ENCODE results near the gene NR1D1.
A peak's percentile ranks its signal among the peaks of the same experiment; 100 is the strongest.
"Not testable (repeated sequence)": the region's sequence is repeated elsewhere in the genome, so short reads cannot be mapped to it uniquely, and the experiment has no call there.

NR1D1 gene

DNA sequence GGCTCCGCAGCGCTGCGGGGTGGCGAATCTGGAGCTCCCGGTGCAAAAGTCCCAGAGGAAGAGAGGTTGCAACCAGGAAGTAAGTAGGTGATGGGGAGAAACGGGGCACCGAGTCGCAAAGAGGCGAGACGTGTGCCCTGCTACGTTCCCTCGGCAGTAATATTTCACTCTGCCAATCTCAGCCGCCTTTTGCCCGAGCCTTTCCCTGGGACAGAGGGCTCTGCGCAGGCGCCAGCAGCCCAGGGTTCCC lies at the start of gene NR1D1:
TSS of gene NR1D1 (minus strand) at position 171 of the 250 bp plus-strand sequence. CDS start 495 bp downstream, outside the sequence.
- DNase-seq (ENCODE audit: low spot score): no peak

DNA sequence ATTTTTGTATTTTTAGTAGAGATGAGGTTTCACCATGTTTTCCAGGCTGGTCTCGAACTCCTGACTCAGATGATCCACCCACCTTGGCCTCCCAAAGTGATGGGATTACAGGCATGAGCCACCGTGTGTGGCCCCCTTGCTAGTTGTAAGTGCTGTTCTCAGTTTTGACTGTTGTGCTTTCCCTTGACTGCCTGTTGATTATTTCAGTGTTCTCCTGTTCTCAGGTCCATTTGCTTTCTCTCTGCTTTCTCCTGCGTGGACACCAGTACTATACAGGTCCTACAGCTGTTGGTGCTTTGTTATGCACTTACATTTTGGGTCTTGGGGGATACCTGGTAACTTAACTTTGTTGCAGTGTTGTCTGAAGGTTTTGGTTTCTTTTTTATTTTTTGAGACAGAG lies 48.1 kb upstream of the NR1D1 start:
- no peak for DNase-seq (ENCODE audit: low spot score)

DNA sequence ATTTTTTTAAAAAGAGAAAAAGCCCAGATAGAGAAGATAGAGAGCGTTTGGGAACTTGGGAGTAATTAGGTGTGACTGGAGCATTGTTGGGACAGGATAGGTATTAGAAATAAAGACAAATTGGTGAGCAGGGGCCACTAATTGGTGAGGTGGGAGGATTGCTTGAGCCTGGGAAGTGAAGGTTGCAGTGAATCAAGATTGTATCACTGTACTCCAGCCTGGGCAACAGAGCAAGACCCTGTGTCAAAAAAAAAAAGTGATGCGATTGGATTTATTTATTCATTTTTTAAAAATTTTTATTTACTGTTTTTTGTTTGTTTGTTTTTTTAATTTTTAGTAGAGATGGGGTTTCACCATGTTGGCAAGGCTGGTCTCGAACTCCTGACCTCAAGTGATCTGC lies 45.1 kb upstream of the NR1D1 start:
- DNase-seq (ENCODE audit: low spot score): no peak

DNA sequence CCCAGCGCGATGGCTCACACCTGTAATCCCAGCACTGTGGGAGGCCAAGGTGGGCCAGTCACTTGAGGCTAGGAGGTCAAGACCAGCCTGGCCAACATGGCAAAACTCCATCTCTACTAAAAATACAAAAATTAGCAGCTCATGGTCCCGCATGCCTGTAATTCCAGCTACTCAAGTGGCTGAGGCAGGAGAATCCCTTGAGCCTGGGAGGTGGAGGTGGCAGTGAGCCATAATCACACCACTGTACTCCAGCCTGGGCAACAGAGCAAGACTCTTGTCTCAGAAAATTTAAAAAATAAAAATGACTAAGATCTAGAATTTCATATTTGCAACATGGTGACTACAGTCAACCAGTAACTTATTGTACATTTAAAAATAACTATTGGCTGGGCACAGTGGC lies 42.8 kb upstream of the NR1D1 start:
- DNase-seq (ENCODE audit: low spot score): not testable (repeated sequence)

DNA sequence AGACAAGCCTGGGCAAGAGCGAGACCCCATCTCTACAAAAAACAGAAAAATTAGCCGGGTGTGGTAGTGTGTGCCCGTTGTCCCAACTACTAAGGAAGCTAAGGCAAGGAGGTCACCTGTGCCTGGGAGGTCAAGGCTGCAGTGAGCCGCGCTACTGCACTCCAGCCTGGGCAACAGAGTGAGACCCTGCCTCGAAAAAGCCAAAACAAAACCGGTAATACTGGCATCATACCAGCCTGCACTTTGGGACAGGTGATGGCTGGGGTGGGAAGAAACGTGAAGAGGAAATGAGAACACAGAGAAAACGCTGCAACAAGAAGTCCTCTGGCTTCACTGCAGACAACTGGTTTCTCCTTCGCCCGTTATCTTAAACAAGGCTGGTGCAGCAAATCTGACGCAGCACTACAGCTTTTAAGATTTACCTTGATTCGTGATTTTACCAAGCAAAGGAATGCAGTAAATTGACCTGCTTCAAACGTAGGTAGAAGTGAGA lies 39.2 kb upstream of the NR1D1 start:
- DNase-seq (ENCODE audit: low spot score): no peak

DNA sequence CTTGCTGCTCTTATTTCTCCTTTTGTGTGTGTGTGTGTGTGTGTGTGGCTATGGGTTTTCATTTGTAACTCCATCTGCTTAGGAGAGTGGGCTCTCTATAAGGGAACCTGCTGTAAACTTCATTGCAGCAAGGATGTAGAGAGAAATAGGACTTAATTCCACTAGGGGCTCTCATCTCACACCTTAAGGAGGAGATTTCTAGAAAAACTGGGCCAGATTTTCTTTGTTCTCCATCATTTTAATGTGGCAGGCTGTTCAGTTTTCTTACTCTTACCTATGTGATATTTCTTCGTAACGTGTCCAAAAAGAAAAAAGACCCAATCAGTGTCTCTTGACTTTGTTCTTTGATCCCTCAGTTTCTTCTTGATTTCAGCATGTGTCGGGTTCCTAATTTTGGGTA lies 35.4 kb upstream of the NR1D1 start:
- no peak for DNase-seq (ENCODE audit: low spot score)

DNA sequence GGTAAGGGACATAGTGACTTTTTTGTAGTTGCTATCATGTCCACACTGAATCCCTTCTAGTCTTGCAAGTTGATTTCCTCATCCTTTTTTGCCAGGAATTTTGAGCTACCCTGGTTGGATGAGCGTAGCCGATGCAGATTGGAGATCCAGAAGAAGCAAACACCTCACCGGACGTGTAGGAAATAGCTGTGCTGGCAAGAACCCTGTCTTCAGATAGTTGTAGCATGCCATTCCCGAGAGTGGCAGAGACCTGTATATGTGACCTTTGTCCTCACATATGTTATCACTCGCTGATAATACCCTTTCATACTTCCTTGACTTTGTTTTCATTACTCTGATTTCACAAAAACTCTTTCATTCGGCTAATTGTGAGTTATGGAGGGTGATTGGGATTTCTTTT lies 33.8 kb upstream of the NR1D1 start:
- DNase-seq (ENCODE audit: low spot score): no peak

DNA sequence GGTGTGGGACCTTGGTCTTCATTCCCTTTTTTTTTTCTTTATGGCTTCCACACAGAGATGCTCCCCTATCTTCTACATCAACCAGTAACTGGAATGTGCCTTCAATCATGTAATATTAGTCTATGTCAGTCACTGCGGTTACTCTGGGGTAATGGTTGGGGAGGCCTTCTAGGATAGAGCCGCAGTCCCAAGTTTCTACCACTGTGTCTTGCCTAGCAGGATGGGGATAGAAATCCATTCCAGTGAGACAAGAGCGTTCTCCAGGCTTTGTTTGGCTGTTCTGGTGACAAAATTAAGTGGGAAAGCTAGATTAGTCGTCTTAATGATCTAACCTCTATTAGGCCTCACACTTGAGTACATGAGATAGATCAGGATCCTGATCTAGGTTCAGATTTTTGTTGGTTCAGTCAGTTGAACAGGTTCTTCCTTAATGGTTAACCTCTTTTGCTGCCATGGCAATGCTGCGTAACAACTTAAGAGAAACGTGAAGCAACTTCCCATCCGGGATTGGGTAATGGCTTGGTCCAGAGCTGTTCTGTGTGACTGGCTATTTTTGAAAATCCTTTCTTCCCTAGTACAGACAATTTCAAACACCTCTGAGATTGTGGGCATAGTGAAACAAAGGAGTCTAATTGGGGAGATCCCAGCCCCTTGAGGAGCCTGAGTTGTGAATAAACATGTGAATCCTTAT lies 30.1 kb upstream of the NR1D1 start:
- no peak for DNase-seq (ENCODE audit: low spot score)

DNA sequence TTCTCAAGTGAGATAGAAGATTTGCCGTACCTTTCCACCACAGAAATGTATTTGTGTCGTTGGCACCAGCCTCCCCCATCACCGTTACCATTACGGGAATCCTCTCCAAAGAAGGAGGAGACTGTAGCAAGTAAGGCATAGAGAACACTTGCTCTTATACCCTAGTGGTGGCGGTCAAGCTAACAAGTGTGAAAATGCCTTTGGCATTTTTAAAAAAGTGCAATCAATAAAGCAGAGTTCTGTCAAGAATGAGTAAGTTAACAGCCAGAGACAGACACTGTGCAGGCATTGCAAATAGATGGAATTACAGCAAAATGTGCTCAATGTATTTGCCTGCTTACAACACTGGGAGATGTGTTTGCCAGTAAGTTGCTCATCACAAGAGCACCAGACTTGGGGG lies 29.1 kb upstream of the NR1D1 start:
- no peak for DNase-seq (ENCODE audit: low spot score)

DNA sequence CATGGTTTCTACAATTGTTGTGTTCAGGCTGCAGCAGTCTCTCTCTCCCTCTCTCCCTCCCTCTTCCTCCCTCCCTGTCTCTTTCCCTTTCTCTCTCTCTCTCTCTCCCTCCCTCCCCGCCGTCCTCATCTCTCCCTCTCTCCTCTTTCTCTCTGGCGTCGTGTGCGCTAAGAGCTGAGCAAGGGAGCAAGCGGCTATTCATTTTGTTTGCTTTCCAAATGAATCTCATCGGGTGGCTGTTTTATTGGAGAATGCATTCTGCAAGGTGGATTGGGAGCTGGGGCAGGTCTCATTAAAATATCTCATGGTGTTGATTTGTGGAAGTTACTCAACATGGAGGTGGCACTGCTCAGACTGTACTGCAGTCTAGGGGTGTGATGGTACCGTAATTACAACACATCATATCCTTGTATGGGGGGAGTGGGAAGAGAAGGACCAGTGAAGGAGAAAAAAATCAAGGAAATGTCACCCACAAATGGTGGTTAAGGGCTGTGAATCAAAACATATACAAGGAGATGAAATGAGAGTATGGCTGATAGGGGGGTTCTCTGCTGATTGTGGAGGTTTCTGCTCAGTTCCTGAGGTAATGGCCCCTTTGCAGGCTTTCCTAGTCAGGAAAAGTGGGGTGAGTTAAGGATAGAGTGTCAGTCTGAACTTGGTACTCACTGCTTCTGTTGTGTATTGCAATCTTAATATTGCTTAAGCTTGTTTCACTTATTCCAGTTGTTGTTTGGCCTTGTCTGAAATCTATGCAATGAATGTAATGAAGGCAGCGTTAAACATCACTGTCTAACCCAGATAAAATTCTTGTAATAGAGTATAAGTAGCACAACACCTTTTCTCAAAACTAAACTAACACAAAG lies 24.1 kb upstream of the NR1D1 start:
- no peak for DNase-seq (ENCODE audit: low spot score)

DNA sequence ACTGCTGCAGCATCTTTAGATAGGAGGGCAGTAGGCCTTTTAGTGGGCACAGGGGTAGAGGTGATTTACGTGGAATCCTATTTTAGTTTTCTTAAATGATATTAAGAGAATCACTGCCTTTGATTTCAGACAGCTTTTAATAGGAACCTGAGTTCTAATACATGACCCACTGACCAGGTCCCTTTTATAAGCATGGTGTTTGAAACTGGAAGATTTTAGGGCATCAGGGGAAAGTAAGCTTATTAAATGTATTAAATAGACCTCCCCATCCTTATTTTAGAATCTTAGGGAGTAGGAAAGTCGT lies 23.4 kb upstream of the NR1D1 start:
- DNase-seq (ENCODE audit: low spot score): no peak

DNA sequence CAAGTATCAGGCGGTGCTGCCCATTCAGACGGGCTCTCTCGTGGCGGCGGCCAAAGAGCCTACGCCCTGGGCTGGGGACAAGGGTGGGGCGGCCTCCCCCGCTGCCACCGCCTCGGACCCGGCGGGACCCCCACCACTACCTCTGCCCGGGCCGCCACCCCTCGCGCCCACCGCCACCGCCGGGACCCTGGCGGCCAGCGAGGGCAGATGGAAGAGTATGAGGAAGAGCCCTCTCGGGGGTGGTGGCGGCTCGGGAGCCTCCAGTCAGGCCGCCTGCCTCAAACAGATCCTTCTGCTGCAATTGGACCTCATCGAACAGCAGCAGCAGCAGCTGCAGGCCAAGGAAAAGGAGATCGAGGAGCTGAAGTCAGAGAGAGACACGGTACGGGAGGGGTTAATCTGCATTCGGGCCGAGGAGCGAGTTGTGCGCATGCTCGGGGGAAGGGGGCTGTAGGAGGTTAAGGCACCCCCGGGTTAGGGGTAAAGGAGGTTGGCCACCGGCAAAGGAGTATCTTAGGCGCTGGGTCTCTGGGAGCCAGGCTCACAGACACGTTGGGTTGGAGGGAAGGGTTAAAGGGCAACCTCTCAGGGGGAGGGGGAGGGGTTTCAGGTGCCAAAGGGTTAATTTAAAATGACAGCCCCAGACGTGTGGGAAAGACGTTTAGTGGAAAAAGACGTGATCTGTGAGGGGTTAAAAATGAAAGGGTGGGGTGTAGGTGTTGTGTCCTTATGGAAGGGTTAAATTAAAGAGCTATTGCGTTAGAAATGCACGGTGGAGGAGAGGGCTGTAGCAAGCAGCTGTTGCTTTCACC lies 22.8 kb upstream of the NR1D1 start:
- DNase-seq (ENCODE audit: low spot score): no peak

DNA sequence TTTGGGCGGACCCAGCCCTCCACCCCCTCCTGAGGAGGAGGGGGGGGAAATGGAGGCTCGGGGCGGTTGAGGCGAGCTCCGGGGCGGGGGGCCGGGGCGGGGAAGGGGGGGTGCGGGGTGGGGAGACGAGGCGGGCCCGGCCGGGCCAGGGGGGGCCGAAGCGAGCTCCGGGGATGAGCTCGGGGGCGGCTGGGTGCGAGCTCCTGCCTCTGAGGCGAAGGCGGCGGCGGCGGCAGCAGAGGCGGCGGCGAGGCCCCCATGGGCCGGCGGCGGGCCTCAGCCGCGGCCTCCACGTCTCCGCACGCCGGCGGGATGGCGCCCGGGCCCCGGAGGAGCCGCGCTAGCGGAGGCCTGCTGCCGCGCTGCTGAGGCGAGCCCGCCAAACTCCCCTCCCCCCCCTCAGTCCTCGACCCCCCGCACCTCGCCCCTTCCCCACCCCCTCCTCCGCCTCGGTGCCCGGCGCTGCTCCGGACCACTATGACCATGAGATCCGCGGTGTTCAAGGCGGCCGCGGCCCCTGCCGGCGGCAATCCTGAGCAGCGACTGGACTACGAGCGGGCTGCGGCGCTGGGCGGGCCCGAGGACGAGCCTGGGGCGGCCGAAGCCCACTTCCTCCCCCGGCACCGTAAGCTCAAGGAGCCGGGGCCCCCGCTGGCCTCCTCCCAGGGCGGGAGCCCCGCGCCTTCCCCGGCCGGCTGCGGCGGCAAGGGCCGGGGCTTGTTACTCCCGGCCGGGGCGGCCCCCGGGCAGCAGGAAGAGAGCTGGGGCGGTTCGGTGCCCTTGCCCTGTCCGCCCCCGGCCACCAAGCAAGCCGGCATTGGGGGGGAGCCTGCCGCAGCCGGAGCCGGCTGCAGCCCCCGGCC lies 22.0 kb upstream of the NR1D1 start:
- DNase-seq (ENCODE audit: low spot score): no peak

DNA sequence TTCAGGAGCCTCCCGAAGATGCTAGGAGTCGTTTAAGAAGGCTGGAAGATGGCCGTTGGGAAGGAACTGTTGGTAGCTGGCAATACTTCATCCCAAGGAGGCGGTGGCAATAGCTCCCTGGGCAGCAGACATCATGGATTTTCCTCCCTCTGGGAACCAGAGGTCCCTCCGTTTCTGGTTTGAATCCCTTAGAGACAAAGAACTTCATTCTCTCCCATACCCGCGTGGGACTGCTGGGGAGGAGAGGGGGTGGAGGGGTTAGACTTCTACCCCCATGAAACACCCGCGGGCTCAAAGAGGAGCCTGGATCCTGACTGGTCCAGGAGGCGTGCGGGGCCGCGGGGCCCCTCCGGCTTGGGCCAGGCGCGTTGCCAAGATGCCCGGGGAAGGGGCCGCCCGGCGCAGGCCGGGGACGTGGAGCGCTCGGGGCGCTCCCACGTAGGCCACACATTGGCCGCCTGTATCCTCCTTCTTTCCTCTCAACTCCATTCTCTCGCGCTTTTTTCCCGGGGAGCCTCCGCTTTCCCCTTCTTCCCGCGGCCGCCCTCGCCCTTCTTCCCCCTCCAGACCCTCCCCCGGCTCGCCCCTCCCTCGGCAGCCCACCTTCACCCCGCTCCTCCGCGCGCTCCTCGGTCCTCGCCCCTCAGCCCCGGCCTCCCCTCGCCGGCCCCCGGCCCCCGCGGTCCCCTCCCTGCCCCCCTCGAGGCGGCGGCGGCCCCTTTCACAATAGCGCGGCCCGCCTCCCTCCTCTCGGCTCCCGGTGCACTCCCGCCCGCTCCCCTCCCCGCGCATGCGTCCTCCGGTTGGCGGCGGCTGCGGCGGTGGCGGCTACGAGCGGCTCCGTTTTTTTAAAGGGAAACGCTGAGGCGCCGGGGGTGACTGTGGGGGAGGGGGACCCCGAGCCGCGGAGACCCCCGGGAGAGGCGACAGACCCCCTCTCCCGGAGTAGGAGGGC lies 21.1 kb upstream of the NR1D1 start, which contains the start of gene MSL1:
TSS of gene MSL1 (plus strand) at position 791 of the 955 bp plus-strand sequence. CDS start 642 bp downstream, outside the sequence.
- no peak for DNase-seq (ENCODE audit: low spot score)

DNA sequence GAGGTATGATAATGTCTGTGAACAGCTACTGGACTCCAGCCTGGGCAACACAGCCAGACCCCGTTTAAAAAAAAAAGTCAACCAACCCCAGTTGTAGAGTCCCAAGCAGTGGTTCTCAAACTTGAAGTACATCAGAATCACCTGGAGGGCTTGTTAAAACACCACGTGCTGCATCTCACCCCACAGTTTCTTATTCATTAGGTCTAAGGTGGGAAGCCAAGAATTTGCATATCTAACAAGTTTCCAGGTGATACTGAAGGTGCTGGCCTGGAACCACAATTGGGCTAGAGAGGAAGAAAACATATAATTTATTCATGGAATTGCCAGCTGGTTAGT lies 14.7 kb upstream of the NR1D1 start:
- no peak for DNase-seq (ENCODE audit: low spot score)

DNA sequence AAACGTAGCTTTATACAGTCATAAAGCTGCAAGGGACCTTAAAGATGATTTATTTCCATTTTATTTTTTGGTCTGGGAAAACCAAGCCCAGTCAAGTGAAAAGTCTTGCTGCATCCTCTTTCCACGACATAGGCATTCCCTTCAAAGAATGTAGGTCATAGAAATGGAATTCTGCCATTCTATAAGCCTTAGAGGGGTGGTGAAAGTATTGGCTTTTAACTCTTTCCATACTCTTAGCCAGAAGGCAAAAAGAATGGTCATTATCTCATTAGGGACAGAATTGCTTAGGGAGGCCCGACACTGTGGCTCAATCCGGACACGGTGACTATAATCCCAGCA lies 13.5 kb upstream of the NR1D1 start:
- no peak for DNase-seq (ENCODE audit: low spot score)

DNA sequence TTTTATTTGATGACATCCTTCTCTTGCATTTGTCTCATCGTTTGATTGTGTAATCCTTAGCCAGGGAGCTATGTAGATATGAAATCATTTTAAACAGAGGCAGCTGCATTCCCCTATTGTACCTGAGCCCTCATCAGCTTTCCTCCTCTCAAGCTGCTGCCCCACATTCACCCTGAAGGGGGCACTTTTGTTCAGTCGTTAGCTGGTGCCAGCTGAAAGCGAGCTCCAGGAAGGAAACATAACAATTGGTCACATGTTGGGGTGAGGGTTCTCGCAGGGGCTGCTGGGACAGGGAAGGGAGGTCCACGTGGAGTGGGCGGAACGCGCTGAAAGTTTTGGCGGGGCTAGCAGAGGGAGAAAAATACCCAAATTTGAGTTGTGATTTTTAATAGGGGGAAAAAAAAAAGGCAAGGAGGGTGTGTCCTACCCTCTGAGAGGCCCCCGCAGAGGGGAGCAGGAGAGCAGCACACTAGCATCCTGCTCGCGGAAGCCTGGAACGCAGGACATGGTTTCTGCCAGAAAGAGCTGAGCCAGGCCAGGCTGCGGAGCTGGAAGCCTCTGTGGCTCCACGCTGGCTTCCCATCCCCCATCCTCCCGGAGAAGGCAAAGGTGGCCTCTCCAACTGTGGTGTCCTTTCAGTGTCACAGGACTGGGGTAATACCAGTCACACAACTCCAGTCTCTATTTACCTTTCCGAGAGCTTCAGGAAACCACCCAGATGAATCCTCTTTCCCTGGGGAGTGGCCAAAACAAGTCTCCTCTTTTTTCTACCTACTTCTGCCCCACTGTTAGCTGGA lies 12.9 kb upstream of the NR1D1 start:
- peak; percentile 95 for DNase-seq (ENCODE audit: low spot score)

DNA sequence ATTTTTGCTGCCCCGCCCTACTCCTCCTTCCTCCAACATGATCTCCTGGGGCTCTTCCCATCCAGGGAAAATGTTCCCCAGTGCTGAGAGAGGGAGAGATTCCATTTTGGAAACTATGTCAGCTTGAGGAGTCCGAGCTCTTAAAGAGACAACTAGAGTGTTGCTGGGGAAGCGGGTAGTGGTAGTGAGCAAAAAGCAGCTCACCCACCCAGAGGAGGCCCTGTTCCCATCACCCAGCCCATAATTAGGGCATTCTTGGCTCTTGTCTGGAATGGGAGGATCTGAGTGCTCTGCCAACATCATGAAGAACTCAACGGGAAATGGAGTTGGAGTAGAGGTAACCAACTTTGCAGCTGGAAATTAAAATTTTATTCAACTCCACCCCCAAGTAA lies 12.3 kb upstream of the NR1D1 start:
- no peak for DNase-seq (ENCODE audit: low spot score)

DNA sequence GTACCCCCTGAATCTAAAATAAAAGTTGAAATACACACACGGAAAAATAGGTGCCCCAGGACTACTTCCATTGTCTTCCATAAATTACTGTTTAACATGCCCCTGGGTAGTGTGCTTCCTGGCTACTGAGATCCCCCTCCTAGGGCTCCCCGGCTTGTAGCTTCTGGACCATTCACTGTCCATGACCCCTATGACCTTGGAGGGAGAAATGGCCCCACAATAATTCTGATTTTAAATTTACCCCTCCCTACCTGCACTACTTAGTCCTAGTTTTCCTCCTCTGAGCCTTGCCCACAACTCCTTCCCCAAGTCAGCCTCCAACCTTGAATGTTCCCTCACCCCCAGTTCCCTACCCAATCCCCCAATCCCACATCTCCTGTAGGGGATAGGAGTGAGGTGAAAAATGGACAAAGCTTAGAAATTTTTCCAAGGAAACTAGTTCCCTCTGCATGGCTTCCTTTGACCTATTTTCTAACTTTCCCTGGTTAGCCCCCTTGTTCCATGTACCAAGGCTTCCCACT lies 11.9 kb upstream of the NR1D1 start:
- no peak for DNase-seq (ENCODE audit: low spot score)

Data from kidney capillary endothelial cell (primary cell).